Lower lobe of right lung (tissue), 2 donors: ENCODE data around the gene SNRNP25. TPM values are rescaled to one million over a fixed set of nuclear protein-coding genes. Genes with fewer than 3 reads are reported as not detected.

Experiments
- ATAC-seq, 2 donors: fragments of 200-7000 bp; cut with Tn5 transposase; one replicate each; pipeline ENCODE4 v1.9.1; 2020 to 2022; ENCODE audit warnings: mild to moderate bottlenecking in 2 of 2, moderate library complexity in 2 of 2
- DNase-seq: peaks from one replicate; pipeline ENCODE4 v3.0.0-alpha.2; 2020
- H3K27ac ChIP-seq: fragments of 200-600 bp; one replicate; pipeline ENCODE4 v1.8.0; 2022
- H3K27me3 ChIP-seq: fragments of 200-600 bp; one replicate; pipeline ENCODE4 v1.8.0; 2022; ENCODE audit warnings: low read depth
- H3K36me3 ChIP-seq: fragments of 200-600 bp; one replicate; pipeline ENCODE4 v1.8.0; 2022; ENCODE audit warnings: mild to moderate bottlenecking
- H3K4me1 ChIP-seq: fragments of 200-600 bp; one replicate; pipeline ENCODE4 v1.8.0; 2022
- H3K4me3 ChIP-seq: fragments of 200-600 bp; one replicate; pipeline ENCODE4 v1.8.0; 2022; ENCODE audit warnings: mild to moderate bottlenecking
- H3K9me3 ChIP-seq: fragments of 200-600 bp; one replicate; pipeline ENCODE4 v1.8.0; 2022
- CTCF ChIP-seq: fragments of 200-600 bp; IDR thresholded peaks from one replicate; pipeline ENCODE4 v1.8.0; 2022; ENCODE audit warnings: antibody characterized with exemption, mild to moderate bottlenecking
- intact Hi-C: fragments of 100-400 bp; cut with DNase I; formaldehyde crosslinking; loops from one replicate; pipeline ENCODE4 v1.11.0; 2022
- total RNA-seq: library from RNA; stranded (reverse); fragmentation: NEBNext Ultra II Directional; extraction: Animal tissue kit (Norgen Biotek cat#: 25700); gene quantifications from one replicate; pipeline ENCODE4 v1.2.1, GENCODE V29; 2021
- donor health status: DM: no; HTN: yes; CAD: no; lungs with severe emphysema.

The SNRNP25 gene
- total RNA-seq, 1 donor from 2014 or later, result 18.5 TPM

DNA sequence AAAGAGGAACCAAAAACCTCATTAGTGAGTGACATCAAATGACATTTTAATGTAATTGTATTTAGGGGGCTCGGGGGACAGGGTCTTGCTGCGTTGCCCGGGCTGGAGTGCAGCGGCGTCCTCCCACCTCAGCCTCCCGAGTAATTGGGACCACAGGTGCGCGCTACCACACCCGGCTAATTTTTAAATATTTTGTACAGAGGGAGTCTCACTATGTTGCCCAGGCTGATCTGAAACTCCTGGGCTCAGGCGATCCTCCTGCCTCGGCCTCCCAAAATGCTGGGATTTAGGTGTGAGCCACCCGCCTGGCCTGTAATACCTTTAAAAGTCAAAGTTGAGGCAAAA, 581 bp downstream of the SNRNP25 start:
- H3K27ac ChIP-seq, result peak overlapping the region; percentile 84
- H3K9me3 ChIP-seq, result no peaks in the 10 kb centered on the region
- H3K36me3 ChIP-seq, result peaks cover 45% of the 10 kb centered on the region
- DNase-seq (no peak), ATAC-seq (no peak)
- H3K4me3 ChIP-seq, result peak overlapping the region; percentile 87
- intact Hi-C loops, result no loop called here
- no peak for TF ChIP-seq CTCF
- peaks cover 25% of the 10 kb centered on the region for H3K4me1 ChIP-seq
- H3K27me3 ChIP-seq, result no peaks in the 10 kb centered on the region

- ATAC-seq, result no peak
- Histone ChIP-seq H3K27me3 (no peaks in the 10 kb centered on the region), H3K4me1 (peaks cover 25% of the 10 kb centered on the region), H3K27ac (no peak overlapping the region), H3K9me3 (no peaks in the 10 kb centered on the region), H3K4me3 (no peak overlapping the region), H3K36me3 (peaks cover 55% of the 10 kb centered on the region)
- DNase-seq, result peak; percentile 24
- intact Hi-C loops, result no loop called here
- TF ChIP-seq CTCF, result no peak
These were observed 2.0 kb downstream of the SNRNP25 start for GRCh38 chr16:55571-56136.

- Histone ChIP-seq H3K27ac (no peak overlapping the region), H3K9me3 (no peaks in the 10 kb centered on the region), H3K4me1 (peaks cover 20% of the 10 kb centered on the region), H3K36me3 (peaks cover 63% of the 10 kb centered on the region), H3K4me3 (no peak overlapping the region), H3K27me3 (no peaks in the 10 kb centered on the region)
- ATAC-seq (no peak), DNase-seq (no peak)
- intact Hi-C loops, result no loop called here
- no peak for TF ChIP-seq CTCF
These were observed 2.8 kb downstream of the SNRNP25 start for GRCh38 chr16:56231-56927.

DNA sequence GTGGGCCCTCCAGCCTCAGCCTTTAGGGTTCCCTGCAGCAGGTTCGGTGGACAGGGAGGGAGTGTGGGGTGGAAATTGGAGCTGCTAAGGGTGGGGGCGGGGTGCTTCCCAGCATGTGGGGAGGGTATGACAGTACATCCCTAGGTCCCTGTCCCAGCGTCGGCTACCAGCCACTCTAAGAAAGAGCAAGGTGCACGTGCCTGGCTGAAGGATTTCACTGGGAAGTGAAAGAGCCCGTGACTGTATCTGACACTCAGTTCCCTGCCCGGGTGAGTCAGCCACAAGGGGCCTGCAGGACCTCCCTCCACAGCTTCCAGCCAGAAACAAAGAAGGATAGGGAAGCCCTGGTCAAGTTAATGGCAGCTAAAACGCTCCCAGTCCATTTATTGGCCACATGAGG, 4.1 kb downstream of the SNRNP25 start:
- ATAC-seq (no peak), DNase-seq (peak; percentile 30)
- Histone ChIP-seq H3K9me3 (no peaks in the 10 kb centered on the region), H3K27ac (no peak overlapping the region), H3K4me3 (no peak overlapping the region), H3K27me3 (no peaks in the 10 kb centered on the region), H3K36me3 (peaks cover 76% of the 10 kb centered on the region), H3K4me1 (peaks cover 7% of the 10 kb centered on the region)
- intact Hi-C loops, result no loop called here
- no peak for TF ChIP-seq CTCF

GRCh38 chr16:58491-59439, 5.1 kb downstream of the SNRNP25 start:
- peak; percentile 36 for DNase-seq
- intact Hi-C loops, result no loop called here
- no peak overlapping the region for H3K4me3 ChIP-seq
- peaks cover 86% of the 10 kb centered on the region for H3K36me3 ChIP-seq
- peaks cover 7% of the 10 kb centered on the region for H3K4me1 ChIP-seq
- no peak overlapping the region for H3K27ac ChIP-seq
- no peaks in the 10 kb centered on the region for H3K9me3 ChIP-seq
- ATAC-seq, result no peak
- no peak for TF ChIP-seq CTCF
- H3K27me3 ChIP-seq, result no peaks in the 10 kb centered on the region
